K562 (cell line): ENCODE measurements around the gene TGFBR3L. TPM values are rescaled to one million over a fixed set of nuclear protein-coding genes. Genes with fewer than 3 reads are reported as not detected.
A peak's percentile ranks its signal among the peaks of the same experiment; 100 is the strongest.

ENCODE experiments used
- ASH1L ChIP-seq: fragments of 450-650 bp; IDR thresholded peaks from 2 replicates; pipeline ENCODE4 v1.6.1; 2018; ENCODE audit warnings: borderline replicate concordance, mild to moderate bottlenecking, low read depth; ENCODE audit not compliant: partially characterized antibody
- BRD9 ChIP-seq: fragments of 450-650 bp; IDR thresholded peaks from 2 replicates; pipeline ENCODE4 v1.6.1; 2018; ENCODE audit warnings: low read depth; ENCODE audit not compliant: partially characterized antibody
- CBX1 ChIP-seq: sonication (generic); IDR thresholded peaks from 2 replicates; pipeline ENCODE4 v1.6.1; 2016; ENCODE audit warnings: antibody characterized with exemption, low read depth, mild to moderate bottlenecking
- ETV5 ChIP-seq: sonication (generic); formaldehyde crosslinking; IDR thresholded peaks from 2 replicates; pipeline ENCODE4 v1.4.0; 2020; ENCODE audit warnings: low read depth, mild to moderate bottlenecking, missing genetic modification reagents
- HMG20A ChIP-seq: fragments of 450-650 bp; formaldehyde crosslinking; conservative IDR thresholded peaks from 2 replicates; pipeline ENCODE4 v1.4.0; 2020; ENCODE audit warnings: mild to moderate bottlenecking, mixed read lengths
- MAZ ChIP-seq, 2 experiments: fragments of 450-650 bp in 1 of 2; sonication (generic) in 1 of 2; formaldehyde crosslinking; IDR thresholded peaks in 1 of 2; conservative IDR thresholded peaks in 1 of 2; 2 replicates each; pipeline versions ENCODE4 v1.4.0 to v1.5.0; 2020; ENCODE audit warnings: mild to moderate bottlenecking in 1 of 2, missing genetic modification reagents in 1 of 2
- NFATC3 ChIP-seq: fragments of 450-650 bp; IDR thresholded peaks from 2 replicates; pipeline ENCODE4 v1.6.1; 2017; ENCODE audit warnings: mild to moderate bottlenecking
- PCBP1 ChIP-seq: fragments of 200-400 bp; formaldehyde crosslinking; IDR thresholded peaks from 2 replicates; pipeline ENCODE4 v1.6.1; 2018; ENCODE audit warnings: mild to moderate bottlenecking, low read depth, low read length; ENCODE audit not compliant: poor library complexity, severe bottlenecking
- RBM17 ChIP-seq: fragments of 200-400 bp; formaldehyde crosslinking; IDR thresholded peaks from 2 replicates; pipeline ENCODE4 v1.6.1; 2017; ENCODE audit warnings: low read depth, mild to moderate bottlenecking, low read length, borderline replicate concordance
- SOX6 ChIP-seq: fragments of 450-650 bp; IDR thresholded peaks from 2 replicates; pipeline ENCODE4 v1.6.1; 2014; ENCODE audit warnings: mild to moderate bottlenecking
- ZFX ChIP-seq: sonication (generic); formaldehyde crosslinking; IDR thresholded peaks from 2 replicates; pipeline ENCODE4 v1.8.0; 2022; ENCODE audit warnings: mild to moderate bottlenecking, missing genetic modification reagents, moderate library complexity
- ZNF184 ChIP-seq: sonication (generic); formaldehyde crosslinking; IDR thresholded peaks from 2 replicates; pipeline ENCODE4 v1.5.0; 2020; ENCODE audit warnings: missing genetic modification reagents
- ZNF507 ChIP-seq: conservative IDR thresholded peaks from 2 replicates; pipeline ENCODE4 v1.6.1; 2017; ENCODE audit warnings: missing genetic modification characterization, missing compliant biosample characterization
- ZNF561 ChIP-seq: fragments of 450-650 bp; formaldehyde crosslinking; conservative IDR thresholded peaks from 2 replicates; pipeline ENCODE4 v1.4.0; 2020; ENCODE audit warnings: mild to moderate bottlenecking, moderate library complexity
- ZNF696 ChIP-seq: fragments of 250-450 bp; sonication (Bioruptor Pico); conservative IDR thresholded peaks from 2 replicates; pipeline ENCODE4 v1.4.0; 2020; ENCODE audit warnings: mild to moderate bottlenecking, moderate library complexity
- polyA plus RNA-seq, 8 experiments: library from polyadenylated mRNA; depleted of rRNA in 4 of 8; stranded (reverse) in 5 of 8; unstranded in 3 of 8; fragments of >200 nt; fragmentation: Nextera tagmentation in 2 of 8; fragmentation: Illumina TruSeq in 1 of 8; extraction: Ambion mirVana in 2 of 8; extraction: Trizol in 1 of 8; gene quantifications; 2 replicates each; pipeline versions ENCODE4 v1.2.1 to v1.2.3, GENCODE V29; 2011 to 2014; ENCODE audit warnings: inconsistent platforms in 1 of 8, missing spikeins in 1 of 8
- total RNA-seq, 7 experiments: library from RNA; depleted of rRNA in 6 of 7; stranded (reverse); fragments of >200 nt in 6 of 7; fragmentation: Illumina TruSeq in 2 of 7; extraction: Trizol in 2 of 7; gene quantifications; 2 replicates each; pipeline versions ENCODE4 v1.2.1 to v1.2.3, GENCODE V29; 2011 to 2021; ENCODE audit warnings: low replicate concordance in 1 of 7
- TF ChIP-seq, protein P1 (sequence below): fragments of 250-450 bp; sonication (Bioruptor Pico); IDR thresholded peaks from 2 replicates; pipeline ENCODE4 v1.4.0; 2020; ENCODE audit warnings: mild to moderate bottlenecking, moderate library complexity
- TF ChIP-seq, protein P2 (sequence below): IDR thresholded peaks from 2 replicates; pipeline ENCODE4 v1.6.1; 2011; ENCODE audit warnings: borderline replicate concordance, low read depth, mild to moderate bottlenecking, moderate library complexity, low read length; ENCODE audit not compliant: insufficient read depth, poor library complexity, severe bottlenecking
- TF ChIP-seq, protein P3 (sequence below): fragments of 450-650 bp; formaldehyde crosslinking; IDR thresholded peaks from 2 replicates; pipeline ENCODE4 v1.4.0; 2020; ENCODE audit warnings: mild to moderate bottlenecking, moderate library complexity
- TF ChIP-seq, protein P4 (sequence below): fragments of 450-650 bp; IDR thresholded peaks from 2 replicates; pipeline ENCODE4 v1.7.0; 2016; ENCODE audit warnings: borderline replicate concordance

TGFBR3L gene
- total and polyA plus RNA-seq, 9 of the 15 experiments (the other 6 are each of a cell fraction or from before 2014, with no cell fraction given) = not detected

DNA sequence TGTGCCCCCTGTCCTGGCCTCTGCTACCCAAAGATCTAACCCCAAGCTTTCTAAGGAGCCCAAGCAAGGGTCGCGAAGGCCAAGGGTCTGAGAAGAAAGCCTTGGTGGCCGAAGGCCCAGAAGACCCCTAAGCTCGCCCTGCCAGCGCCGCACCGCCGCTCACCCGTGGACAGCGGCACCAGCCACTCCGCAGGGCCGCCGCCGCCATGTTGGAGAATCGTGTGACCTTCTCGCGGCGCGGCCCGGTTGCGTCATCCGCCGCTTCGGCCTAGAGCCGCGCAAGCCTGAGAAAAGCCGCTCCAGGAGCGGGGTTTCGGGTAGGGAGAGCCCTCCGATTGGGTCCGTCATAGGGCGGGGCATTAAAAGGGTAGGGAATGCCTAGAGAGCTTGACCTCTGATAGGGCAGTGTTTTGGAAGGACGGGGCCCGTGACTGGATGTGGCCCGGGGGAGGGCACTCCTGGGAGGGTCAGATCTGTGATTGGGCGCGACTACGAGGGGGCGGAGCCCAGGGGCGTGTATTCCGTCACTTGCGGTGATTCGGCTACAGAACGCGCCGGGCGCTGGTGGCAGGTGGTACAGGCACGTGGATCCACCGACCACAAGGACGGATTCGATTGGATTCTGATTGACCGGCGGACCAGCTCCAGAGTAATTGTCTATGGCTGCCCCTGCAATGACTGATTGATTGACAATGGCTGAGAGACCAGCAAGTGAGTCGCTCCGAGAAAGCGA is 29.0 kb downstream of the TGFBR3L start, which contains the start of gene TIMM44 (continued):
- TF ChIP-seq, protein P1, sequence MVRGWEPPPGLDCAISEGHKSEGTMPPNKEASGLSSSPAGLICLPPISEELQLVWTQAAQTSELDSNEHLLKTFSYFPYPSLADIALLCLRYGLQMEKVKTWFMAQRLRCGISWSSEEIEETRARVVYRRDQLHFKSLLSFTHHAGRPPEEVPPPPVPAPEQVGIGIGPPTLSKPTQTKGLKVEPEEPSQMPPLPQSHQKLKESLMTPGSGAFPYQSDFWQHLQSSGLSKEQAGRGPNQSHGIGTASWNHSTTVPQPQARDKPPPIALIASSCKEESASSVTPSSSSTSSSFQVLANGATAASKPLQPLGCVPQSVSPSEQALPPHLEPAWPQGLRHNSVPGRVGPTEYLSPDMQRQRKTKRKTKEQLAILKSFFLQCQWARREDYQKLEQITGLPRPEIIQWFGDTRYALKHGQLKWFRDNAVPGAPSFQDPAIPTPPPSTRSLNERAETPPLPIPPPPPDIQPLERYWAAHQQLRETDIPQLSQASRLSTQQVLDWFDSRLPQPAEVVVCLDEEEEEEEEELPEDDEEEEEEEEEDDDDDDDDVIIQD (CRISPR knock-in tag) = no peak
- peak; percentile 77 for TF ChIP-seq ASH1L
- TF ChIP-seq CBX1 = peak; percentile 84
- peak; percentile 40 to 69; a peak in 3 of 4 replicates for TF ChIP-seq MAZ (CRISPR knock-in tag; conservative IDR thresholded peaks at IDR 0.05 in 1 of 2, IDR thresholded peaks at IDR 0.05 in 1 of 2)
- TF ChIP-seq, protein P2, sequence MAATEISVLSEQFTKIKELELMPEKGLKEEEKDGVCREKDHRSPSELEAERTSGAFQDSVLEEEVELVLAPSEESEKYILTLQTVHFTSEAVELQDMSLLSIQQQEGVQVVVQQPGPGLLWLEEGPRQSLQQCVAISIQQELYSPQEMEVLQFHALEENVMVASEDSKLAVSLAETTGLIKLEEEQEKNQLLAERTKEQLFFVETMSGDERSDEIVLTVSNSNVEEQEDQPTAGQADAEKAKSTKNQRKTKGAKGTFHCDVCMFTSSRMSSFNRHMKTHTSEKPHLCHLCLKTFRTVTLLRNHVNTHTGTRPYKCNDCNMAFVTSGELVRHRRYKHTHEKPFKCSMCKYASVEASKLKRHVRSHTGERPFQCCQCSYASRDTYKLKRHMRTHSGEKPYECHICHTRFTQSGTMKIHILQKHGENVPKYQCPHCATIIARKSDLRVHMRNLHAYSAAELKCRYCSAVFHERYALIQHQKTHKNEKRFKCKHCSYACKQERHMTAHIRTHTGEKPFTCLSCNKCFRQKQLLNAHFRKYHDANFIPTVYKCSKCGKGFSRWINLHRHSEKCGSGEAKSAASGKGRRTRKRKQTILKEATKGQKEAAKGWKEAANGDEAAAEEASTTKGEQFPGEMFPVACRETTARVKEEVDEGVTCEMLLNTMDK = no peak
- TF ChIP-seq, protein P3, sequence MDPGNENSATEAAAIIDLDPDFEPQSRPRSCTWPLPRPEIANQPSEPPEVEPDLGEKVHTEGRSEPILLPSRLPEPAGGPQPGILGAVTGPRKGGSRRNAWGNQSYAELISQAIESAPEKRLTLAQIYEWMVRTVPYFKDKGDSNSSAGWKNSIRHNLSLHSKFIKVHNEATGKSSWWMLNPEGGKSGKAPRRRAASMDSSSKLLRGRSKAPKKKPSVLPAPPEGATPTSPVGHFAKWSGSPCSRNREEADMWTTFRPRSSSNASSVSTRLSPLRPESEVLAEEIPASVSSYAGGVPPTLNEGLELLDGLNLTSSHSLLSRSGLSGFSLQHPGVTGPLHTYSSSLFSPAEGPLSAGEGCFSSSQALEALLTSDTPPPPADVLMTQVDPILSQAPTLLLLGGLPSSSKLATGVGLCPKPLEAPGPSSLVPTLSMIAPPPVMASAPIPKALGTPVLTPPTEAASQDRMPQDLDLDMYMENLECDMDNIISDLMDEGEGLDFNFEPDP (CRISPR knock-in tag) = no peak; the same call in 1 of the 2 replicates
- no peak for TF ChIP-seq ZNF507 (tag)
- TF ChIP-seq ETV5 (CRISPR knock-in tag) = no peak
- no peak for TF ChIP-seq BRD9
- no peak for TF ChIP-seq PCBP1
- TF ChIP-seq ZFX = peak; percentile 95
- TF ChIP-seq ZNF696 = no peak
- TF ChIP-seq, protein P4, sequence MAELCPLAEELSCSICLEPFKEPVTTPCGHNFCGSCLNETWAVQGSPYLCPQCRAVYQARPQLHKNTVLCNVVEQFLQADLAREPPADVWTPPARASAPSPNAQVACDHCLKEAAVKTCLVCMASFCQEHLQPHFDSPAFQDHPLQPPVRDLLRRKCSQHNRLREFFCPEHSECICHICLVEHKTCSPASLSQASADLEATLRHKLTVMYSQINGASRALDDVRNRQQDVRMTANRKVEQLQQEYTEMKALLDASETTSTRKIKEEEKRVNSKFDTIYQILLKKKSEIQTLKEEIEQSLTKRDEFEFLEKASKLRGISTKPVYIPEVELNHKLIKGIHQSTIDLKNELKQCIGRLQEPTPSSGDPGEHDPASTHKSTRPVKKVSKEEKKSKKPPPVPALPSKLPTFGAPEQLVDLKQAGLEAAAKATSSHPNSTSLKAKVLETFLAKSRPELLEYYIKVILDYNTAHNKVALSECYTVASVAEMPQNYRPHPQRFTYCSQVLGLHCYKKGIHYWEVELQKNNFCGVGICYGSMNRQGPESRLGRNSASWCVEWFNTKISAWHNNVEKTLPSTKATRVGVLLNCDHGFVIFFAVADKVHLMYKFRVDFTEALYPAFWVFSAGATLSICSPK = no peak
- TF ChIP-seq SOX6 = no peak
- no peak for TF ChIP-seq ZNF184 (CRISPR knock-in tag)
- TF ChIP-seq HMG20A = 0 out of 2 replicates have a peak, but pooled peaks have one; percentile 35
- TF ChIP-seq RBM17 = no peak
- no peak for TF ChIP-seq NFATC3
- TF ChIP-seq ZNF561 = no peak
